ENCODE measurements around the gene APLP2. TPM values are rescaled to one million over a fixed set of nuclear protein-coding genes. Genes with fewer than 3 reads are reported as not detected.

The APLP2 gene
- total RNA-seq, 6 donors from 2014 or later, result 249 to 939 (median 653) TPM

- H3K27me3 ChIP-seq, result no peaks in the 10 kb centered on the region
- no peak overlapping the region for H3K4me3 ChIP-seq
- TF ChIP-seq CTCF (IDR thresholded peaks at IDR 0.05), result no peak
- TF ChIP-seq POLR2A (IDR thresholded peaks at IDR 0.05), result no peak
- no peak for TF ChIP-seq POLR2AphosphoS5 (IDR thresholded peaks at IDR 0.05)
- TF ChIP-seq EP300 (IDR thresholded peaks at IDR 0.05), result no peak
- no peak for ATAC-seq (ENCODE audit: low FRiP score in 2 of 2)
- no peaks in the 10 kb centered on the region for H3K4me1 ChIP-seq
- WGBS, 2 donors, result 71 to 82% methylated on average over 1 of the region's 1 CpG
- H3K27ac ChIP-seq, result no peak overlapping the region
- no peaks in the 10 kb centered on the region for H3K9me3 ChIP-seq
- no peak for DNase-seq
- H3K36me3 ChIP-seq, result no peaks in the 10 kb centered on the region
Observed at GRCh38 chr11:130061017-130061416, 8.7 kb upstream of the APLP2 start.

GRCh38 chr11:130062026-130062425, 7.7 kb upstream of the APLP2 start:
- H3K27ac ChIP-seq, result no peak overlapping the region
- no peak for ATAC-seq (ENCODE audit: low FRiP score in 2 of 2)
- 63 to 67% methylated on average over 4 of the region's 4 CpGs for WGBS, 2 donors

GRCh38 chr11:130063451-130063850, 6.2 kb upstream of the APLP2 start:
- H3K27me3 ChIP-seq, result no peaks in the 10 kb centered on the region
- 75 to 86% methylated on average over 2 of the region's 2 CpGs for WGBS, 2 donors
- H3K4me1 ChIP-seq, result peaks cover 3 to 12% (median 5%) of the 10 kb centered on the region in 4 donors

More at GRCh38 chr11:130062026-130062425, 7.7 kb upstream of the APLP2 start:
- TF ChIP-seq EP300 (IDR thresholded peaks at IDR 0.05), result no peak
- TF ChIP-seq POLR2A (IDR thresholded peaks at IDR 0.05), result no peak
- no peak for TF ChIP-seq POLR2AphosphoS5 (IDR thresholded peaks at IDR 0.05)
- no peak for TF ChIP-seq CTCF (IDR thresholded peaks at IDR 0.05)
- Histone ChIP-seq H3K27me3 (no peaks in the 10 kb centered on the region), H3K4me3 (no peak overlapping the region), H3K9me3 (no peaks in the 10 kb centered on the region), H3K4me1 (peaks cover 0 to 5% (median 0%) of the 10 kb centered on the region in 4 donors), H3K36me3 (no peaks in the 10 kb centered on the region)
- DNase-seq, result no peak

GRCh38 chr11:130064596-130064995, 5.1 kb upstream of the APLP2 start:
- WGBS, 2 donors, result 74 to 78% methylated on average over 3 of the region's 4 CpGs
- H3K4me3 ChIP-seq, result no peak overlapping the region
- TF ChIP-seq CTCF (IDR thresholded peaks at IDR 0.05) (no peak), POLR2AphosphoS5 (IDR thresholded peaks at IDR 0.05) (no peak), EP300 (IDR thresholded peaks at IDR 0.05) (no peak), POLR2A (IDR thresholded peaks at IDR 0.05) (no peak)
- no peak overlapping the region for H3K27ac ChIP-seq
- DNase-seq (no peak), ATAC-seq (ENCODE audit: low FRiP score in 2 of 2) (no peak)
- peaks cover 6 to 16% (median 9%) of the 10 kb centered on the region in 4 donors for H3K4me1 ChIP-seq
- no peaks in the 10 kb centered on the region for H3K36me3 ChIP-seq
- H3K9me3 ChIP-seq, result no peaks in the 10 kb centered on the region
- H3K27me3 ChIP-seq, result no peaks in the 10 kb centered on the region

More at GRCh38 chr11:130063451-130063850, 6.2 kb upstream of the APLP2 start:
- ATAC-seq (ENCODE audit: low FRiP score in 2 of 2) (no peak), DNase-seq (no peak)
- H3K27ac ChIP-seq, result no peak overlapping the region
- TF ChIP-seq EP300 (IDR thresholded peaks at IDR 0.05) (no peak), POLR2AphosphoS5 (IDR thresholded peaks at IDR 0.05) (no peak), CTCF (IDR thresholded peaks at IDR 0.05) (no peak), POLR2A (IDR thresholded peaks at IDR 0.05) (no peak)
- no peak overlapping the region for H3K4me3 ChIP-seq
- no peaks in the 10 kb centered on the region for H3K36me3 ChIP-seq
- no peaks in the 10 kb centered on the region for H3K9me3 ChIP-seq

GRCh38 chr11:130066338-130066737, 3.4 kb upstream of the APLP2 start:
- no peak for DNase-seq

More at GRCh38 chr11:130066338-130066737, 3.4 kb upstream of the APLP2 start:
- Histone ChIP-seq H3K9me3 (no peaks in the 10 kb centered on the region), H3K4me3 (no peak overlapping the region), H3K27ac (no peak overlapping the region), H3K36me3 (no peaks in the 10 kb centered on the region), H3K4me1 (peaks cover 6 to 21% (median 9%) of the 10 kb centered on the region in 4 donors), H3K27me3 (no peaks in the 10 kb centered on the region)
- ATAC-seq (ENCODE audit: low FRiP score in 2 of 2), result no peak
- WGBS, 2 donors, result 51 to 65% methylated on average over 5 of the region's 5 CpGs
- TF ChIP-seq EP300 (IDR thresholded peaks at IDR 0.05) (no peak), POLR2AphosphoS5 (IDR thresholded peaks at IDR 0.05) (no peak), CTCF (IDR thresholded peaks at IDR 0.05) (no peak), POLR2A (IDR thresholded peaks at IDR 0.05) (no peak)
